WI38 (cell line): ENCODE data around the gene RACK1.

Experiments used
- H3K4me3 ChIP-seq: 2 replicates; pipeline ENCODE4 v1.5.1; 2011; ENCODE audit warnings: low read depth, mild to moderate bottlenecking, control low read depth, low read length
- CTCF ChIP-seq: IDR thresholded peaks from 2 replicates; pipeline ENCODE4 v1.5.1; 2012; ENCODE audit warnings: low read depth, mild to moderate bottlenecking, control low read depth, low read length

Gene RACK1

DNA sequence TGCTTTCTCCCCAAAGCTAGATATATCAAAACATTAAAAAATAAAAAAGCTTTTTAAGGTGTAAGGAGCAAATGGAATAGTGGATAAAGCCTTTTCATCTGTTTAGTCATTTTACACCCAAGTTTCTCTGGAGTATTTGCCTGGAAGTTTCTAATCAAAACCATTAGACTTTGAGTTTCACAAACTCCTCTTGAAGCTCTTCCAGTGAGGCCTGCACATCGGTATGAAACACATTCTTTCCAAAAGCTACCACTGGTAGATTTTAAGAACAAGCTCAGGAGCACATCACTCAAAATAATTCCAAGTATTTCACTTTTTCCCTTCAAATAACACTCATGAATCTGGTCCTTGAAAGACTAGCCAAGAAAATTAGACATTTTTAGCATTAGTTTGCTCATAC is 11.6 kb upstream of the RACK1 start:
- H3K4me3 ChIP-seq, result no peak overlapping the region
- no peak for TF ChIP-seq CTCF

- no peak for TF ChIP-seq CTCF
- H3K4me3 ChIP-seq, result peak overlapping the region; percentile 88
Measured at GRCh38 chr5:181248277-181248676, 4.6 kb upstream of the RACK1 start.

GRCh38 chr5:181246276-181247049 is 2.8 kb upstream of the RACK1 start:
- H3K4me3 ChIP-seq, result peak overlapping the region; percentile 88
- no peak for TF ChIP-seq CTCF

DNA sequence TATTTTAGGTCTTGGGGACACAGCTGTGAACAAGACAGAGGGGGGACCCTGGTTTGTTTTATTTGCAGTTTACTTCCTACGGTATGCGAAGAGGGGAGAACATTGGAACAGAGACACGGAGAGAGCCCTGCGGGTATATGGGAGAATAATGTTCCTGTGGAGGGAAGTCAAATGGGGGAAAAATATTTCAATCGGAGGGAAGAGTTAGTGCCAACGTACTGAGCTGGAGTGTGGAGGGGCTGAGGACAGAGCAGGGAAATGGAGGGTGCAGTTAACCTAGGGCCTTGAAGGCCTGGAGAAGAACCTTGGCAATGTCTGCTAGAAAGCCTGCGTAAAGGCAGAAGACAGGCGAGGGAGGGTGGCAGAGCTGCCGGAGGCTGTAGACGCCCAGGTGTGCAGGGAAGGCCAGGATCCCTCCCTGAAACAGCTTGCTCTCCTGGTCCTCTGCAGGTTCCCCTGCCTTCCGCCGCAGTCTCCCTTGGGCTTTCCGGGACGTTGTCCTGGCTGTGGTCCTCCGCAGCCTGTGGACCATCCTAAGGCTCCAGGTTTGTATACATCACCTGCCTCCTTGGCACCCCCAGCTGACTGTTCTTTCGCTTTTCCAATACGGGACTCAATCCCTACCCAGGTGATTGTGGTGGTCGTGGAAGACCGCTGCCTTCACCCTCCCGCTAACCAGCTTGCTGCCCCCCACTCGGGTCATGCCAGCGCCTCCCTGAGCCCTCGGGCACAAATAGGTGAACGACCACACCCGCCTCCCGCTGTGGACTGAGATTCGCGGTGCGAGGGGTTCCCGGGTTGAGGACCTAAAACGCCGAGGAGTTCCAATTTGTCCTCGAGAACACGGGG is 1.9 kb upstream of the RACK1 start:
- TF ChIP-seq CTCF, result no peak
- H3K4me3 ChIP-seq, result peak overlapping the region; percentile 88

DNA sequence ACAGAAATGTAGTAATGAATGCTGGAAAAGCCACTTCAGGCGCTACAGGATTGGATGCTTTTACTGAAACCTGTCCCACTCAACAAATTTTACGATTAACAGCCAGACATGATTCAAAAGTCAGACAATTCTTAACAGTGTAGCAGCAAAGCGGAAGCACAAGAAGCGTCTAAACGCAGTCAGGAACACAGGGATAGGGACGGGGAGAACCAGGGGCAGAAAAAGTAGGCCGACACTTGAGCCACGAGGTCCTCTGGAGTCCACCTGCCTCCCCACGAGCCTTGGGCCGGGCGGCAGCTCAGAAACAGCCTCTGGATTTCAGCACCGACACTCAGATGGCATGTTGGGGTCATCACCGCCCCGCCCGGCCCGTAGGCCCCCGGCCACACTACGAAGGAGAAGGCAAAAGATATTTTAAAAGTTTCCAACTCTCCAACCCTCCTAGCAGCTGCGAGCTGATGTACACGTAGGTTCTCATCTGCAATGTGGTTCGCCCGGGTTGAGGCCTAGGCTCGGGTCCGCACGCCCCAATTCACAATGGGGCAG is 615 bp downstream of the RACK1 start:
- peak overlapping the region; percentile 81 for H3K4me3 ChIP-seq
- TF ChIP-seq CTCF, result no peak

- H3K4me3 ChIP-seq, result peak overlapping the region; percentile 81
- TF ChIP-seq CTCF, result no peak
Measured at GRCh38 chr5:181242031-181242451, 1.7 kb downstream of the RACK1 start.
